Keratinocyte (primary cell): ENCODE measurements around the gene QSOX1. TPM values are rescaled to one million over a fixed set of nuclear protein-coding genes. Genes with fewer than 3 reads are reported as not detected.

Source experiments
- DNase-seq: peaks from one replicate; pipeline ENCODE4 v3.0.0-alpha.2; 2011; ENCODE audit warnings: low read depth, missing footprints, low spot score
- FAIRE-seq: peaks from 2 replicates; lab custom pipeline; 2011; peaks lifted over from hg19 to GRCh38; lab: Jason Lieb, UNC
- H2AFZ ChIP-seq: 2 replicates; pipeline ENCODE4 v1.6.0; 2012; ENCODE audit warnings: low read length, control low read depth, inconsistent platforms; ENCODE audit not compliant: control insufficient read depth
- H3K27ac ChIP-seq: 2 replicates; pipeline ENCODE4 v1.5.1; 2011; ENCODE audit warnings: low read length; ENCODE audit not compliant: control insufficient read depth, insufficient read depth
- H3K27me3 ChIP-seq: 3 replicates; pipeline ENCODE4 v1.6.0; 2011; ENCODE audit warnings: low read length; ENCODE audit not compliant: control insufficient read depth, insufficient read depth; ENCODE audit errors: extremely low read depth
- H3K36me3 ChIP-seq, 2 experiments: 2 replicates in 1 of 2; 3 replicates in 1 of 2; pipeline ENCODE4 v1.5.1; 2011; ENCODE audit warnings: low read length in 2 of 2, mild to moderate bottlenecking in 1 of 2; ENCODE audit not compliant: control insufficient read depth in 2 of 2, insufficient read depth in 2 of 2; ENCODE audit errors: extremely low read depth in 1 of 2
- H3K4me1 ChIP-seq: 3 replicates; pipeline ENCODE4 v1.5.1; 2011; ENCODE audit warnings: low read length; ENCODE audit not compliant: control insufficient read depth, insufficient read depth; ENCODE audit errors: extremely low read depth
- H3K4me2 ChIP-seq: 3 replicates; pipeline ENCODE4 v1.6.0; 2011; ENCODE audit warnings: low read depth, low read length; ENCODE audit not compliant: control insufficient read depth, insufficient read depth; ENCODE audit errors: extremely low read depth
- H3K4me3 ChIP-seq, 3 experiments: fragments of 200-600 bp in 1 of 3; sonication (generic) in 1 of 3; 2 replicates in 2 of 3; 3 replicates in 1 of 3; pipeline ENCODE4 v1.5.1; 2011 to 2016; ENCODE audit warnings: low read length in 3 of 3, mild to moderate bottlenecking in 3 of 3, control low read depth in 2 of 3, inconsistent platforms in 1 of 3, low read depth in 1 of 3, mixed read lengths in 1 of 3, mixed run types in 1 of 3, moderate library complexity in 1 of 3; ENCODE audit not compliant: control insufficient read depth in 2 of 3, insufficient read depth in 2 of 3; ENCODE audit errors: extremely low read depth in 1 of 3
- H3K79me2 ChIP-seq: 2 replicates; pipeline ENCODE4 v1.6.0; 2012; ENCODE audit warnings: low read length; ENCODE audit not compliant: control insufficient read depth, insufficient read depth
- H3K9ac ChIP-seq: 3 replicates; pipeline ENCODE4 v1.6.0; 2011; ENCODE audit warnings: low read length; ENCODE audit not compliant: control insufficient read depth, insufficient read depth; ENCODE audit errors: extremely low read depth
- H3K9me1 ChIP-seq: 3 replicates; pipeline ENCODE4 v1.6.0; 2011; ENCODE audit warnings: low read length; ENCODE audit not compliant: control insufficient read depth, insufficient read depth; ENCODE audit errors: extremely low read depth
- H3K9me3 ChIP-seq: 2 replicates; pipeline ENCODE4 v1.5.1; 2012; ENCODE audit warnings: low read depth, low read length; ENCODE audit not compliant: control insufficient read depth
- H4K20me1 ChIP-seq: 3 replicates; pipeline ENCODE4 v1.6.0; 2011; ENCODE audit warnings: low read length; ENCODE audit not compliant: control insufficient read depth, insufficient read depth; ENCODE audit errors: extremely low read depth
- EZH2 ChIP-seq: IDR thresholded peaks from one replicate; pipeline ENCODE4 v1.6.1; 2012; ENCODE audit warnings: inconsistent platforms, mild to moderate bottlenecking, low read length, moderate library complexity
- dilution Hi-C: fragments of 300-500 bp; cut with MboI; formaldehyde crosslinking; loops from one replicate; pipeline ENCODE4 v1.7.0; 2020; ENCODE audit warnings: low sequenced_read_pairs; ENCODE audit not compliant: extremely low pct_ligation_motif_present
- polyA plus RNA-seq, 5 experiments: library from polyadenylated mRNA; depleted of rRNA in 3 of 5; stranded (reverse) in 3 of 5; stranded (forward) in 1 of 5; unstranded in 1 of 5; fragments of >200 nt; gene quantifications; 1 replicate in 1 of 5; 2 replicates in 3 of 5; 3 replicates in 1 of 5; pipeline versions ENCODE4 v1.2.1 to v1.2.3, GENCODE V29; 2011 to 2012; ENCODE audit warnings: missing spikeins in 2 of 5, low read depth in 1 of 5, low replicate concordance in 1 of 5
- TF ChIP-seq, protein P1 (sequence below), 3 experiments: IDR thresholded peaks in 1 of 3; conservative IDR thresholded peaks in 1 of 3; optimal IDR thresholded peaks in 1 of 3; 2 replicates in 2 of 3; 3 replicates in 1 of 3; pipeline versions ENCODE3 to v1.5.1; 2011; ENCODE audit warnings: low read length in 3 of 3, mild to moderate bottlenecking in 3 of 3, moderate library complexity in 2 of 3, control low read depth in 1 of 3, inconsistent platforms in 1 of 3; ENCODE audit not compliant: insufficient read depth in 2 of 3; ENCODE audit errors: extremely low read depth in 1 of 3

Gene QSOX1
- polyA plus RNA-seq, 1 donor (not counting 4 experiments of a cell fraction or from before 2014, with no cell fraction given), result 57.6 TPM

- peaks cover 11% of the 10 kb centered on the region for H3K79me2 ChIP-seq
- no peak for FAIRE-seq
- TF ChIP-seq EZH2, result no peak
- TF ChIP-seq, protein P1, sequence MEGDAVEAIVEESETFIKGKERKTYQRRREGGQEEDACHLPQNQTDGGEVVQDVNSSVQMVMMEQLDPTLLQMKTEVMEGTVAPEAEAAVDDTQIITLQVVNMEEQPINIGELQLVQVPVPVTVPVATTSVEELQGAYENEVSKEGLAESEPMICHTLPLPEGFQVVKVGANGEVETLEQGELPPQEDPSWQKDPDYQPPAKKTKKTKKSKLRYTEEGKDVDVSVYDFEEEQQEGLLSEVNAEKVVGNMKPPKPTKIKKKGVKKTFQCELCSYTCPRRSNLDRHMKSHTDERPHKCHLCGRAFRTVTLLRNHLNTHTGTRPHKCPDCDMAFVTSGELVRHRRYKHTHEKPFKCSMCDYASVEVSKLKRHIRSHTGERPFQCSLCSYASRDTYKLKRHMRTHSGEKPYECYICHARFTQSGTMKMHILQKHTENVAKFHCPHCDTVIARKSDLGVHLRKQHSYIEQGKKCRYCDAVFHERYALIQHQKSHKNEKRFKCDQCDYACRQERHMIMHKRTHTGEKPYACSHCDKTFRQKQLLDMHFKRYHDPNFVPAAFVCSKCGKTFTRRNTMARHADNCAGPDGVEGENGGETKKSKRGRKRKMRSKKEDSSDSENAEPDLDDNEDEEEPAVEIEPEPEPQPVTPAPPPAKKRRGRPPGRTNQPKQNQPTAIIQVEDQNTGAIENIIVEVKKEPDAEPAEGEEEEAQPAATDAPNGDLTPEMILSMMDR (optimal IDR thresholded peaks at IDR 0.05 in 1 of 3, IDR thresholded peaks at IDR 0.05 in 1 of 3, conservative IDR thresholded peaks at IDR 0.05 in 1 of 3; ENCODE audit: extremely low read depth in 1 of 3, insufficient read depth in 2 of 3, low read length in 3 of 3), result no peak
- no peak overlapping the region for H3K4me3 ChIP-seq
- no peaks in the 10 kb centered on the region for H3K9me3 ChIP-seq
- no peaks in the 10 kb centered on the region for H4K20me1 ChIP-seq
- no peaks in the 10 kb centered on the region for H3K27me3 ChIP-seq
- H3K9me1 ChIP-seq, result peaks cover 3% of the 10 kb centered on the region
- no peak overlapping the region for H3K9ac ChIP-seq
- no peak overlapping the region for H3K27ac ChIP-seq
- peaks cover 45% of the 10 kb centered on the region for H3K4me1 ChIP-seq
- no peak overlapping the region for H2AFZ ChIP-seq
- no peak overlapping the region for H3K4me2 ChIP-seq
- DNase-seq, result no peak
- dilution Hi-C loops, result no loop called here
- H3K36me3 ChIP-seq, result peaks cover 3 to 17% of the 10 kb centered on the region in 2 experiments
Measured at GRCh38 chr1:180166436-180166800, 11.7 kb downstream of the QSOX1 start.

- no peak for FAIRE-seq
Measured at GRCh38 chr1:180167021-180167701, 12.5 kb downstream of the QSOX1 start.

More at GRCh38 chr1:180167021-180167701, 12.5 kb downstream of the QSOX1 start:
- Histone ChIP-seq H3K9me1 (peaks cover 3% of the 10 kb centered on the region), H3K79me2 (peaks cover 11% of the 10 kb centered on the region), H4K20me1 (no peaks in the 10 kb centered on the region), H3K4me3 (no peak overlapping the region), H2AFZ (peak overlapping the region; percentile 29), H3K4me2 (no peak overlapping the region), H3K9me3 (no peaks in the 10 kb centered on the region), H3K4me1 (peaks cover 45% of the 10 kb centered on the region), H3K27ac (peak overlapping the region; percentile 68), H3K9ac (peak overlapping the region; percentile 17), H3K36me3 (peaks cover 3 to 17% of the 10 kb centered on the region in 2 experiments), H3K27me3 (no peaks in the 10 kb centered on the region)
- DNase-seq, result no peak
- dilution Hi-C loops, result no loop called here
- TF ChIP-seq, protein P1 (optimal IDR thresholded peaks at IDR 0.05 in 1 of 3, IDR thresholded peaks at IDR 0.05 in 1 of 3, conservative IDR thresholded peaks at IDR 0.05 in 1 of 3; ENCODE audit: extremely low read depth in 1 of 3, insufficient read depth in 2 of 3, low read length in 3 of 3), result no peak
